ENCODE data around the gene RAB17. TPM values are rescaled to one million over a fixed set of nuclear protein-coding genes. Genes with fewer than 3 reads are reported as not detected.

RAB17 gene
- polyA plus RNA-seq, 1 donor = 164 TPM

- peaks cover 4% of the 10 kb centered on the region for H3K4me1 ChIP-seq (ENCODE audit: control insufficient read depth, insufficient read depth, low read length)
- H3K27ac ChIP-seq (ENCODE audit: low read length) = no peak overlapping the region
- DNase-seq = no peak
- peaks cover 8% of the 10 kb centered on the region for H3K27me3 ChIP-seq (ENCODE audit: control insufficient read depth, insufficient read depth, low read length)
- H3K36me3 ChIP-seq (ENCODE audit: control insufficient read depth, insufficient read depth, low read length) = peaks cover 7% of the 10 kb centered on the region
- H3K4me3 ChIP-seq (ENCODE audit: low read length) = no peak overlapping the region
- WGBS (ENCODE audit: insufficient coverage, low lambda C conversion rate) = no CpG with 5 or more reads among the region's 3 CpGs
- peaks cover 8% of the 10 kb centered on the region for H3K9me3 ChIP-seq (ENCODE audit: control insufficient read depth, low read depth, low read length)
Observed at GRCh38 chr2:237569896-237570295, 20.6 kb downstream of the RAB17 start.

DNA sequence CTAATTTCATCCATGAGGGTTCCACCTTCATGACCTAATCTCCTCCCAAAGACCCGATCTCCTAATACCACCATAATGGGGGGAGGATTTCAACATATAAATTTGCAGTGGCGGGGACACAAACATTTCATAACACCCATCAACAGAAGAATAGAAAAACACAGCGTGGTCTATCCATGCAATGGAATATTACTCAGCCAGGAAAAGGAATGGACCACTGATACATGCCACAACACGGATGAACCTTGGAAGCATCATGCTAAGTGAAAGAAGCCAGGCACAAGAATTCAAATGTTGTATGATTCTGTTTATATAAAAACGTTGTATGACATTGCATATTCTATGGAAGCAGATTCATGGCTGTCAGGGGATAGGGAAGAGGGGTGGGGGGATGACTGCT, 21.5 kb downstream of the RAB17 start:
- 100% methylated on average over 1 of the region's 5 CpGs for WGBS (ENCODE audit: insufficient coverage, low lambda C conversion rate)
- no peak for DNase-seq

GRCh38 chr2:237568121-237568660, 22.3 kb downstream of the RAB17 start:
- Histone ChIP-seq H3K4me3 (ENCODE audit: low read length) (no peak overlapping the region), H3K4me1 (ENCODE audit: control insufficient read depth, insufficient read depth, low read length) (peaks cover 4% of the 10 kb centered on the region), H3K9me3 (ENCODE audit: control insufficient read depth, low read depth, low read length) (peaks cover 8% of the 10 kb centered on the region), H3K27ac (ENCODE audit: low read length) (no peak overlapping the region), H3K36me3 (ENCODE audit: control insufficient read depth, insufficient read depth, low read length) (no peaks in the 10 kb centered on the region), H3K27me3 (ENCODE audit: control insufficient read depth, insufficient read depth, low read length) (peaks cover 21% of the 10 kb centered on the region)
- WGBS (ENCODE audit: insufficient coverage, low lambda C conversion rate) = no CpG with 5 or more reads among the region's 9 CpGs
- DNase-seq = no peak

More for the DNA sequence above, 21.5 kb downstream of the RAB17 start:
- Histone ChIP-seq H3K4me1 (ENCODE audit: control insufficient read depth, insufficient read depth, low read length) (peaks cover 4% of the 10 kb centered on the region), H3K27ac (ENCODE audit: low read length) (no peak overlapping the region), H3K36me3 (ENCODE audit: control insufficient read depth, insufficient read depth, low read length) (no peaks in the 10 kb centered on the region), H3K27me3 (ENCODE audit: control insufficient read depth, insufficient read depth, low read length) (peaks cover 16% of the 10 kb centered on the region), H3K9me3 (ENCODE audit: control insufficient read depth, low read depth, low read length) (peaks cover 8% of the 10 kb centered on the region), H3K4me3 (ENCODE audit: low read length) (no peak overlapping the region)

- Histone ChIP-seq H3K36me3 (ENCODE audit: control insufficient read depth, insufficient read depth, low read length) (no peaks in the 10 kb centered on the region), H3K9me3 (ENCODE audit: control insufficient read depth, low read depth, low read length) (peaks cover 8% of the 10 kb centered on the region), H3K4me1 (ENCODE audit: control insufficient read depth, insufficient read depth, low read length) (peaks cover 4% of the 10 kb centered on the region), H3K27me3 (ENCODE audit: control insufficient read depth, insufficient read depth, low read length) (peaks cover 21% of the 10 kb centered on the region), H3K27ac (ENCODE audit: low read length) (no peak overlapping the region), H3K4me3 (ENCODE audit: low read length) (no peak overlapping the region)
- WGBS (ENCODE audit: insufficient coverage, low lambda C conversion rate) = 88% methylated on average over 3 of the region's 16 CpGs
- no peak for DNase-seq
Observed at GRCh38 chr2:237567276-237568029, 23.1 kb downstream of the RAB17 start.

GRCh38 chr2:237566401-237567235, 23.9 kb downstream of the RAB17 start, which contains the start of gene PRLH:
PRLH (plus strand) TSS chr2:237566574; CDS start chr2:237566574, 0 bp downstream.
- no CpG with 5 or more reads among the region's 32 CpGs for WGBS (ENCODE audit: insufficient coverage, low lambda C conversion rate)
- Histone ChIP-seq H3K4me3 (ENCODE audit: low read length) (no peak within 1 kb of the TSS), H3K9me3 (ENCODE audit: control insufficient read depth, low read depth, low read length) (peaks cover 8% of the 10 kb centered on the region), H3K27me3 (ENCODE audit: control insufficient read depth, insufficient read depth, low read length) (peaks cover 21% of the 10 kb centered on the region), H3K36me3 (ENCODE audit: control insufficient read depth, insufficient read depth, low read length) (no peaks in the 10 kb centered on the region), H3K4me1 (ENCODE audit: control insufficient read depth, insufficient read depth, low read length) (no peaks in the 10 kb centered on the region), H3K27ac (ENCODE audit: low read length) (no peak within 1 kb of the TSS)
- no peak for DNase-seq

DNA sequence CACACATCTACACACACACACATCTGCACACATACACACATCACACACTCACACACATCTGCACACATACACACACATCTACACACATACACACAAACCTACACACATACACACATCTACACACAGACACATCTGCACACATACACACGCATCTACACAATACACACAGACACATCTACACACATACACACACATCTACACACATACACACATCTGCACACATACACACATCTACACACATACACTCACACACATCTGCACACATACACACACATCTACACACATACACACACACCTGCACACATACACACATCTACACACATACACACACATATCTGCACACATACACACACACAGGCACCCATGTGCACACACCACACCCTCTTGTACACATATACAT, 24.6 kb downstream of the RAB17 start:
- Histone ChIP-seq H3K4me1 (ENCODE audit: control insufficient read depth, insufficient read depth, low read length) (no peaks in the 10 kb centered on the region), H3K4me3 (ENCODE audit: low read length) (no peak overlapping the region), H3K27me3 (ENCODE audit: control insufficient read depth, insufficient read depth, low read length) (peaks cover 21% of the 10 kb centered on the region), H3K27ac (ENCODE audit: low read length) (no peak overlapping the region), H3K9me3 (ENCODE audit: control insufficient read depth, low read depth, low read length) (peaks cover 8% of the 10 kb centered on the region), H3K36me3 (ENCODE audit: control insufficient read depth, insufficient read depth, low read length) (no peaks in the 10 kb centered on the region)
- WGBS (ENCODE audit: insufficient coverage, low lambda C conversion rate) = no CpG with 5 or more reads among the region's 1 CpG
- no peak for DNase-seq

GRCh38 chr2:237564526-237565131, 25.9 kb downstream of the RAB17 start:
- no CpG with 5 or more reads among the region's 14 CpGs for WGBS (ENCODE audit: insufficient coverage, low lambda C conversion rate)
- Histone ChIP-seq H3K36me3 (ENCODE audit: control insufficient read depth, insufficient read depth, low read length) (no peaks in the 10 kb centered on the region), H3K27me3 (ENCODE audit: control insufficient read depth, insufficient read depth, low read length) (peaks cover 21% of the 10 kb centered on the region), H3K27ac (ENCODE audit: low read length) (no peak overlapping the region), H3K4me3 (ENCODE audit: low read length) (no peak overlapping the region), H3K4me1 (ENCODE audit: control insufficient read depth, insufficient read depth, low read length) (no peaks in the 10 kb centered on the region), H3K9me3 (ENCODE audit: control insufficient read depth, low read depth, low read length) (peaks cover 8% of the 10 kb centered on the region)
- no peak for DNase-seq

GRCh38 chr2:237563816-237564215, 26.7 kb downstream of the RAB17 start:
- Histone ChIP-seq H3K27me3 (ENCODE audit: control insufficient read depth, insufficient read depth, low read length) (peaks cover 21% of the 10 kb centered on the region), H3K36me3 (ENCODE audit: control insufficient read depth, insufficient read depth, low read length) (no peaks in the 10 kb centered on the region), H3K9me3 (ENCODE audit: control insufficient read depth, low read depth, low read length) (peaks cover 8% of the 10 kb centered on the region), H3K4me3 (ENCODE audit: low read length) (no peak overlapping the region), H3K4me1 (ENCODE audit: control insufficient read depth, insufficient read depth, low read length) (no peaks in the 10 kb centered on the region), H3K27ac (ENCODE audit: low read length) (no peak overlapping the region)
- WGBS (ENCODE audit: insufficient coverage, low lambda C conversion rate) = no CpG with 5 or more reads among the region's 14 CpGs
- DNase-seq = no peak

DNA sequence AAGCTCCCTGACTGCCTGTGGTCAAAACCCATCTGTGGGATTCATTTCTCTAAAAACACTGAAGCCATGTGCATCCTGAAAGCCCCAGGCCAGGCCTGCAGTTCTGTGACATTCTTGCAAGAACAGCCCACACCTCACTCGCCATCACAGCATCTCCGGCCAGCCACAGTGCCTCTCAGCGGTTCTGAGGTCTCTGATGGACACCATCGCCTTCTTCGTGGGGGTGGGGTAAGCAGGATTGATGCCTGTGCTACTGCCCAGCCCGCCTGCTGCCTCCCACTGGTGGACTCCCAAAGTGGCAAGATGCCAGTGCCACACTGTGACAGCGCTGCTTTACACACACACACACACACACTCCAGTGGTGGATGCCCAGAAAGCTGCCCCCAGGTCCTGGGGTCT, 29.3 kb downstream of the RAB17 start:
- H3K9me3 ChIP-seq (ENCODE audit: control insufficient read depth, low read depth, low read length) = peaks cover 6% of the 10 kb centered on the region
- H3K27me3 ChIP-seq (ENCODE audit: control insufficient read depth, insufficient read depth, low read length) = peaks cover 16% of the 10 kb centered on the region
- H3K4me3 ChIP-seq (ENCODE audit: low read length) = no peak overlapping the region
- no CpG with 5 or more reads among the region's 7 CpGs for WGBS (ENCODE audit: insufficient coverage, low lambda C conversion rate)
- DNase-seq = no peak
- H3K36me3 ChIP-seq (ENCODE audit: control insufficient read depth, insufficient read depth, low read length) = no peaks in the 10 kb centered on the region
- H3K4me1 ChIP-seq (ENCODE audit: control insufficient read depth, insufficient read depth, low read length) = no peaks in the 10 kb centered on the region
- H3K27ac ChIP-seq (ENCODE audit: low read length) = no peak overlapping the region
